GM21529 (cell line): Measurements from ENCODE around the gene ZFYVE21.

Experiments used
- ATAC-seq: cut with Tn5 transposase; IDR thresholded peaks from one replicate; pipeline ENCODE4 v1.9.1; 2021; ENCODE audit not compliant: unreplicated experiment

ZFYVE21 gene

DNA sequence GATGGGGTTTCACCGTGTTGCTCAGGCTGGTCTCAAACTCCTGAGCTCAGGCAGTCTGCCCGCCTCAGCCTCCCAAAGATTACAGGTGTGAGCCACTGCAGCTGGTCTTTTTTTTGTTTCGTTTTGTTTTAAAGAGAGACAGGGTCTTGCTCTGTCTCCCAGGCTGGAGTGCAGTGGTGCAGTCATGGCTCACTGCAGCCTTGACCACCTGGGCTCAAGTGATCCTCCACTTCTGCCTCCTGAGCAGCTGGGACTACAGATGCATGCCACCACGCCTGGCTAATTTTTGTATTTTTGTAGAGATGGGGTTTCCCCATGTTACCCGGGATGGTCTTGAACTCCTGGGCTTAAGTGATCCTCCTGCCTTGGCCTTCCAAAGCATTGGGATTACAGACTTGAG lies 24.0 kb upstream of the ZFYVE21 start:
- ATAC-seq: peak; percentile 78

DNA sequence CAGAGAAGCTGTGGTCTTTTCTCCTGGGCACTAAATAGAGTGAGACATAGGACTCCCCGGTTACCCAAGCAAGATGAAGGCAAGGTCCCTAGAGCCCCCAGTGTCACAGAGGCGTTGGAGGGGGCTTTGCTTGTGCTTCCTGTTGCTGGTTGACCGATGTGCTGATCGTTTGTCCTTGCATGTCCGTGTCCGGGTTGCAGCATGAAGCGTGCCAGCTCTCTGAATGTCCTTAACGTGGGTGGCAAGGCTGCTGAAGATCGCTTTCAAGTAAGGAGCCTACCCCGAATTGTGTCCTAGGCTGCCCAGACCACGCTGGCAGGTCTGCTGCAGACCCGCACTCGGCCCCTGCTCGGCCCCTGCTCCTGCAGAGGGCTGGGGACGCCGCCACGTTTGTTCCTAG lies 23.5 kb upstream of the ZFYVE21 start:
- ATAC-seq: peak; percentile 13

DNA sequence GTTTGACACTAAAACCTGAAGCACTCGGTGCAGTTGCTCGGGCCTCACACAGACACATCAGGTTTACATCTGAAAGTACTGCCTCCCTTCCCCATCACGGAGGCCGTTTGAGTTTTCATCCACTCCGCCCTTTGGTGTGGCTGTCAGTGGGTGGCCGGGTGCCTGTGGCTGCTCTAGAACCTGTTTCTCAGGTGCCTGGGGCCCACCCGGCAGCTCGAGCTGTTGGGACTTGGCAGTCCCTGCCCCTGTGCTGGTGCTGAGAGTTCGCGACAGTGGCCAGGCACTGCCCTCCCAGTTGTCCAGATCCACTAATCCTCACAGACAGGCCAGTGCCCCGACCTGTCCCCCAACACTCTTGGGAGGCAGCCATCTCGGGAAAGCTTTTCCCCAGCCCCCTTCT lies 22.7 kb upstream of the ZFYVE21 start:
- no peak for ATAC-seq

DNA sequence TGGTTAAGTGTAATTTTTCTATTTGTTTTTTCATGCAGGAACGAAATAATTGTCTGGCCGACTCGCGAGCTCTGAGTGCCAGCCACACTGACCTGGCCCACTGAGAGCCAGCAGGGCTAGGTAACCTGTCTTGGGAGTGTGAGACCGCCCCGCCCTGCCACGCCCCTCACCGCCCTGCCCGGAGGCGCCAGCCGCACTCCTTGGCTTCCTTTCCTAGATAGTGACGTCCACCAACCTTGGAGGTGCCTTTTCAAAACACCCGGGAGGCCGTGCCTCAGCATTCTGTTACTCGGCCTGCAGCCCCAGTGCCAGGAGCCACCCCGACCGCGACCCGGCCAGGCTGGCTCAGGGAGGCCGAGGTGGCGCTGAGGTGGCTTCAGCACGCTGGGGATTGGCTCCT lies 22.1 kb upstream of the ZFYVE21 start:
- no peak for ATAC-seq

DNA sequence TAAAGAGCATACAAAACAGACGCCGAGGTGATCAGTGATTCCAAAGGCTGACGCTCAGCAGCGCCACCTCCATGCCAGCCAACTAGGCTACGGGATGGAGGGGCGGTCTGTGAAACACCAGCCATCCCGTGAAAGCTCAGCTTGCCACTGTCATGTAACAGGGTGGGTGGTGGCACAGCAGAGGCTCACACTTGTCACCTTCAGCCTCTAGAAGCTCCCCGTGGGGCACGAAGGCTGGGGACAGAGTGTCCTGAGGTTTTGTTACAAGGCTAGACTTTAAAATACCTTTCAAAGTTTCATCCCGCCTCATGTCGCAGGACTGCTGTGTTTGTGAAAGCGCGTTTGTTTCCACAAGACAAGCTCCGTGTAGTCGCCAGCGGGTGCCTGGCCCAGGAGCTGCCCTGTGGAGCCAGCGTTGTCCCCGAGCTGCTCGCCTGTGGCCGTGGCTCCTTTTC lies 21.0 kb upstream of the ZFYVE21 start:
- ATAC-seq: no peak

DNA sequence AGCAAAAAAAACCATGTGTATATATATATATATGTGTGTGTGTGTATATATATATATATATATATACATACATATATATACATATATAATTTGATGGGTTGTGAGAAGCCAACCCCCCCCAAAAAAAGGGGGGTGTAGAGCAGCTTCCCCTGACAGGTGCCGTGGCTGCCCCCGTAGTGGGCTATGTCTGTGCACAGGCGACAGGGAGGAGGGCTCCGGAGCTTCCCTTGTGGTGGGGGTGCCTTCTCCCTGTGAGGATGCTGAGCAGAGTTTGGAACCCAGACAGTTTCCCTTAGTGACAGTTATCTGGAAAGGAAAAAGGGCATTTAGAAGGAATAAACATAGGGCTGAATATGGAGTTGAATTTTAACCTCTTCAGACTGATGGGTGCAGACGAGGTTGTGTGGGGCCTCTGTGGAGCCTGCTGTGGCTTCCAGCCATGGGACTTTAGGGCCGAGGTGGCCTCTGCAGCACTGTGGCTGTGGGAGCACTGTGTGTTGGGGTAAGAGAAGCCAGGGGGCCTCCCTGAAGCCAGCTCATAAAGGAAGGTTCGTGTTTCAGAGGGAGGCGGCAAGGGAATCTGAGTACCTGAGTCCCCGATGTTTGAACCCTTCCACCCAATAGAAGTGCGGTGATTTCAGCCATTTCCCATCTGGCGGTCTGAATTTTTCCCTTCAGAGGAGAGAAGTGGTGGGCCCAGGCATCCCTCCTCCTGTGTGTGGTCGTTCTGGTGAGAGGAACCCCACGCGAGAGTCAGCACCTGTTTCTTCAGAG lies 20.1 kb upstream of the ZFYVE21 start:
- ATAC-seq: no peak

DNA sequence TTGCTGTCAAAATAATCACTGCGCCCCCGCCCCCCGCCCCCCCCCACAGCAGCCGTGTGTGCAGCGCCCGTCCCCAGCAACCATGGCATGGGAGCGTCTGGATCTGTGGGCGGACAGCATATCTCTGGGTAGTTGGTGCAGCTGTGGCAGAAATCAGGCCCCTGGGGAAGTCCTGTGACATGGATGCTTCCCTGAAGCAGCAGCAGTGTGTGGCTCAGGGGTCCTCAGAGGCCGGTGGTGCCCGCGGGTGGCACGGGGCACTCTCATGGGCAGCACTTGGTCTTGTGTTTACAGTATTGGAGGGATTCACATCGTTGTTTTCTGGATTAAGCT lies 19.6 kb upstream of the ZFYVE21 start:
- no peak for ATAC-seq

DNA sequence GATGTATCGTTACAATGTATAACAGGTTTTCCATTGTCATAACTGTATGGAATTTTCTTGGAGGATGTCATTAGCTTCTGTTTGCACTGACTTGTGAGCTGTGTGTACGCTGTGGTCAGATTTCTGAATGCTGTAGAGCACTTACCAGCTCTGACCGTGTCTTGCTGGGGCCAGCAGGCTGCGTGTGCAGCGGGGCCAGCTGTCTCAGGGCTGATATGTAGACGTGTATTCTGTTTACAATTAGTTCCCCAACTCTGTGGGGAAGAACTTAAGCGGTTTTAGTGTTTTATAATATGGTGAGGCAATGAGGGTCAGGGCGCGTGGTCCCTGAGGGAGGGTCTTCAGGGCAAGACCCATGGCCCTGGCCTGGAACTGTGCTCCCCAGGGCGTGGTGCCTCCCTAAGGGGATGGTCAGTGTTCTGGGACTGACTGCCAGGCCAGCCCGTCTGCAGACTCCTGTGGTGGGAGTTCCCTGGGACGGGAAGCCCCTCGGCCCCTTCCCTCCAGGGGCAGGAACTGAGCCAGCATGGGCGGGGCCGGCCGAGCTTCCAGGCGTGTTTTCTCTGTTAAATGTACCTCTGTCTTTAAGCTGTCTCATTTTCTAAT lies 19.0 kb upstream of the ZFYVE21 start:
- ATAC-seq: no peak

DNA sequence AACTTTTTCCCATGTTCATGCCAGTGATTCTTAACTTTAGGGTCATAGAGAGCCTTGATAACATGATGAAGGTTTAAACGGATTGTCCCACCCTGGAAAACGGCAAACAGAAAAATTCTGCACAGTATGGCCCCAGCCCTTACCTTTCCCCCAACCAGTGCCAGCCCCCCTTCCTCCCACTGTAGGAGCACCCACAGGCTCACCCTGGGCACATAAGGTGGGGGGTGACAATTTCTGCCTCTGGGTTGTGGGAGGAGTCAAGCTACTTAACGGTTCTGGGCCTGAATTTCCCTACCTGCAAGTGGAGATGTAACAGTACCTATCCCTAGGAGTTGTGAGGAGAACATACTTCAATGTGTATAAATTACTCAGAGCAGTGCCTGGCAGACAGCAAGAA lies 18.4 kb upstream of the ZFYVE21 start:
- ATAC-seq: no peak

DNA sequence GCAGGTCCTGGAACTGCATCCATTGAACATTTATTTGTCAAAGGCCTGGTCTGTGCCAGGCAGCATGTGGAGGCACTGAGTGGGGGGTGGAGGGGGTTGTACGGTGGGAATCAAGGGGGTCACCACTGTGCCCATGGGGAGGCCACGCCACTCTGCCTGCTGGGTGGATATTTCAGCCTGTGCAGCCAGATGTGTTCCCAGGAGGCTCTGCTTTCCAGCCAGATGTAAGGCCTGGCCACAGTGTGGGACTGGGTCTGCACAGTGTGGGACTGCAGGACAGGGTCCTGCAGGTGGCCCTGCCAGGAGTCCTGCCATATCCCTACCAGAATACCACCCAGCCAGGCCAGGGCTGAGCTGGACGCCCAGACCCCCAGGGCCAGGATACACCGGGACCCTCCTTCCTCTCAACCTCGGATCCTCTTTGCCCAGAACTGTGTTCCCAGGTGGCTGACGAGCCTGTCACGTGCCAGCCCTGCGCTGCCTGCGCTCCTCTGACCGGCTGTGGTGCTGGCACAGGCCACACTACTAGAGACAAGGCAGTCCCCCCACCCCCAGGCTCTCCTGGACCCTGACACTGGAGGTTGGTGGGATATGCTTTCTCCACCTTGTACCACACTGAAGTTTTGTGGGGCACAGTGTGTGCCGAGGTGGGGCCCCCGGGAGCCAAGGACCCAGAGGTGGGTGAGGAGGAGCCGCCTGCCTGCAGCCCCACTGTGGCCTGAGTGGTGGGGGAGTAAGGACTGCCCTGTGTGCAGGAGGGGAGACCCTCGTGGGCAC lies 17.8 kb upstream of the ZFYVE21 start:
- no peak for ATAC-seq

DNA sequence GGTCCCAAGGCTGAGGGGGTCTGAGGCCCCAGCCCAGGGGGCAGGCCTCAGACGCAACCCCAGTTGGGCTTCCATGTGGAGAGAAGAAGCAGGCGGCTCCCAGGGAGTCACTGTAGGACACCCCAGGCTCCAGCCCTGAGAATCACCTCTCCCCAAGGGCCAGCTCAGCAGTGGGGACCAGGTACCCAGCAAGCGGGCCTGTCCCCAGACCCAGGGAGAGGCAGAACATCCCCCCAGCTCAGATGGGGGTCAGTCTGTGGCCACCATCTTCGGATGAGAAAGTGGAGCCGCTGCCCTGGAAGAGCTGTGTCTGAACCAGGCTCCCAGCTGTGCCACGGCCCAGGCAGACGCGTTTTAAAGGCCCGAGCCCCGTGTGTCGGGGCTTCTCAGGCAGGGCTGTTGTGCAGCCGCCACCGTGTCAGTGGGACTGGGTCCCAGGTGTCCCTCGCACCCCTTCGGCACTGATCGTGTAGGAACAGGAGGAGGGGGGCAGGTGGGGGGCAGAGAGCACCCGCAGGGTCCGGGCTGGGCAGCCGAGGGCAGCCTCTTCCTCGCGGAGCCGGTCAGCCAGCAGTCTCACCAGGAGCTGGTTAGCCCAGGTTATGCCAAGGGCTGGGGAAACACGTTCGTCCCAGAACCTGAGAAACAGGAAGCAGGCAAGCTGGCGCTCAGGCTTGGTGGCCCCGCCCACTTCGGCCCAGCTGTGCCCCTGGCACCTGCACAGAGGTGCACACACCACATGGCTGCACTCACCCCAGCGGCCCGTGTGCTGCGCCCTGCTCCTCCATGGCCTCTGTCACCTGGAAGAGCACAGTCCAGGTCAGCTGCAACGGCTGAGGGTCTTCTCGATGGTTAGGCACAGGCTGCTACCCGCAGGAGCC lies 17.0 kb upstream of the ZFYVE21 start:
- ATAC-seq: no peak

DNA sequence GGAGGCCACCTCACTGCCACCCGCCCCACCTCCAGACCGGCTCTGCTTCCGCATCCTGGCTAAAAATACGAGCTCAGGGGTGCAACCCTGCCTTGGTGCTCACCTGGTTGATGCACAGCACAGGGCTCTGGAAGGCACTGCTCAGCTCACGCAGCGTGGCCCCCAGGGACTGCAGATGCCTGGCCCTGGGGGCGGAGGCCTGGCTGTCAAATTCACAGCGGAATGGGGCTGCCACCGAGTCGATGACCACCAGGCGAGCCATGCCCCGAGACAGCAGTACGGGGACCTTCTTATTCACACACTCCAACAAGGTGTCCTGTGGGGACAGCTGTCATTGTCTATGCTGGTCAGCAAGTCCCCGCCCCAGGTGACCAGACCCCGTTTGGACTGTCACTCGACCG lies 16.3 kb upstream of the ZFYVE21 start:
- ATAC-seq: no peak

DNA sequence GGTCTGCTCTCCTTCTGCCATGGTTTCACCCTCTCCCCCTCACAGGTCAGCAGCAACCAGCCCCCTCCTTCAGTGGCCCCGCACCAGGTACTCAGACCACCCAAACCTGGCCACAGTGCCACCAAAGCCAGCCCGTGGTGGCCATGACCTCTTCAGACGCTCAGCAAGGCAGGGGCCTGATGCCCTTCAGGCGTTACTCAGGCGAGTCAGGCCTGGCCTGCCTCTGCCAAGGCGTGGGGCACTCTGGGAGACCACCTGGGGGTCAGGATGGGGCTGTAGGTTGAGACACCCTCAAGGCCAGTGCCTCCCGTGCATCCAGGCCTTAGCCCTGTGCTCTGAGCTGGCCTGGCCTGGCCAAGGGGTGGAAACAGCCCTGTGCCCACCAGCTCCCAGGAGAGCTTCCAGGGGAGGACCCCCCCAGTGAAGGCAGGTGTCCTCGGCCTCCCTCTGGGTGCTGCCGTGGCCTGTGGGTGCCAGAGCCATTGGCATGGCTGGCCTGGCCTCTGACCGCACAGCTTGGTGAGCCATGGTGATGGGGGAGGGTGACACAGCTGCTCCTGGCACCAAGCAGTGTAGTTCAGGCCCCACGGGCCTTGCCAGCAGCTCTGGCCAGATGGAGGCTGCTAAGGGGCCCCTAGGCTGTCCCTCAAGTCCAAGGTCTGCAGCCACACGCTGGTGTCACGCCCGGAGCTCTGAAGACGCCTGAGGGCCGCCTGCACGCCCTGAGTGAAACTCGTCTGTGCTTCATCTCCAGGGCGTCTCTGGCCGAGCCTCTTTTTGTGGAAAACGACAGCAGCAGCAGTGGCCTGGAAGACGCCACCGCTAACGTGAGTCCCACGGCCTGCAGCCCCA lies 15.5 kb upstream of the ZFYVE21 start:
- ATAC-seq: no peak

DNA sequence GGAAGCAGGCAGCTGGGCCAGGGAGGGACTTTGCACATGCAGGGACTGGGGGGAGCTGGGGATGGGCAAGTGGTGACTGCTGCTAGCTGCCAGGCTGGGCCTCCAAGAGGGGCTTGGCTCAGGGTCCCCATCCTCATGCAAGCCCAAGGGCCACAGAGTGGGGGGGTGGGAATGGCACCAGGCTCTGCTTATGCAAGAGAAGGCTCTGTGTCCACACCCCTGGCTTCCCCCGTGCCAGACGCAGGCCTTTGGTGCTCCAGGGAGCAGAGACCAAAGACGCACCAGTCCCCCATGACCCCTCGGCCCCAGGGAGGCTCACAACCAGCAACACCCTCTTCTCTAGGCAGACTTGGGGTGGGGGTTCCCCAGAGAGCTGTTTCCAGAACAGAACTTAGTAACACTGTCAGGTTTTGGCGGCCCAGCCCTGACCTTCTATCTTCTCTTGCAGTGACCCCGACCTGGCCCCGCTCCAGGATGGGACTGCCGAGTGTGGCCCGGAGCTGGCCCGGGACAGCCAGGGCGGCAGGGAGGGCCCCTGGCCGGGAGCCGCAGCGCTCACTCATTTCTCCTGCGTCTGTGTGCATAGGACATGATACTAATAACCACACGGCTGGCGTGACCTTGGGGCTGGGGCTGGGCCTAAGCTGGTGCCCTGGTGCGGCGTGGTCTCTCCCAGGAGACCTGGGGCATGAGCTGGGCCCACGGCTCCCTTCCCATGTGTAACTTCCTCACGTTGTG lies 14.7 kb upstream of the ZFYVE21 start:
- ATAC-seq: no peak

DNA sequence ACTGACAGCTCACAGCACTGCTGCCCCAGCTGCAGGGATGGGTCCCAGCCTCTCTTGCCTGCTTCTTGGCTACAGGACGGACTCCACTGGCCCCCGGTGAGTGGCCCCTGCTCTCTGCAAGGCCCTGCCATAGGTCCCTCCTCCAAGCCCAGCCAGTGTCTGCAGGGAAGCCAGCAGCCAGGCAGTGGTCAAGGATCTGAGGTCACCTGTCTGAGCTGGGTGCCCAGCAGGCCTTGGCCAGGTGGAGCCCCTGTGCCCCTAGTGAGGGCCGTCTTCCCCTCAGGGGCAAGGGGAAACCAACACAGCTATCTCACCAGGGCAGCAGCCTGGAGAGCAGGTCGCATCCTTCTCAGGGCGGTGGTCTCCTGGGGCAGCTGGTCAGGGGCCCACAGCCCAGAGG lies 13.5 kb upstream of the ZFYVE21 start:
- ATAC-seq: no peak

DNA sequence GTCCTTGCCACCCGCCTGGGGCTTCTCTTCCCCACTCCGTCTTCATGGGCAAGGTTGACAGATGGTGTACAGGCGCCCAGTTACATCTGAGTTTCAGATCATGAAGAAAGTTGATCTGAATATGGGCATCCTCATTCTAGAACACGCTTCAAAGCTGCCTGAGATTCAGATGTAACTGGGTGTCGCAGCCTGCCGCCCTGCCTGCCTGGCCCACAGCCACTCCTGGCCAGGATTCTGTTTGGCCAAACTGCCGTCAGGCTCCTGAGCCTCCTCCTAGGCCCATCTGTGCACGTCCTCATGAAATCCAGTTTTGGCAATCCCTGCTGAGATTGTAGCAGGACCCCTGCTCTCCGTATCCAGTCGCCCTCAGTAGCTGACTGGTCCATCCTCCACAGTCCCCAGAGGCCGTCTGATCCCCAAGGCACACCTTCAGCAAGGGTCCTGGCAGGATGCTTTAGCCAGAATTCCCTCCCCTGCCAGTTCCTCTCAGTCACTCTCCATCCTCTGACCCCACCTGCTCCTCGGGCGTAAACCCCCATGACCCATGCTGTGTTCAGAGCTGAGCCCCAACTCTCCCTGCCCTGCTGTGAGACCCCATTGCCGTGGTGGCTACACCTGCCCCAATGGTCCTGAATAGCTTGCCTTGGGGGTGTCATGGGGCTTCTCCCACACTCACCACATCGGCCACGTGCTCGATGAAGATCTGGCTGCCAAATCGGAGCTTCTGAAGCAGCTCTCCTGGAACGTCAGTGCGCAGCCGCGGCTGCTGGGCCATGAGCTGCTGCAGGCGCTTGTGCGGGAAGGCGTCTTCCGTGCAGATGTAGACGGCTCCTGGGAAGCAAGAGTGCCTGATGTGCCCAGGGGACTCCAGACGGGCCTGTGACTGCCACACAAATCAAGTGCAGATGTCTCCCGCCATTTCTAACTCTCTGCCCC lies 12.8 kb upstream of the ZFYVE21 start:
- ATAC-seq: no peak

DNA sequence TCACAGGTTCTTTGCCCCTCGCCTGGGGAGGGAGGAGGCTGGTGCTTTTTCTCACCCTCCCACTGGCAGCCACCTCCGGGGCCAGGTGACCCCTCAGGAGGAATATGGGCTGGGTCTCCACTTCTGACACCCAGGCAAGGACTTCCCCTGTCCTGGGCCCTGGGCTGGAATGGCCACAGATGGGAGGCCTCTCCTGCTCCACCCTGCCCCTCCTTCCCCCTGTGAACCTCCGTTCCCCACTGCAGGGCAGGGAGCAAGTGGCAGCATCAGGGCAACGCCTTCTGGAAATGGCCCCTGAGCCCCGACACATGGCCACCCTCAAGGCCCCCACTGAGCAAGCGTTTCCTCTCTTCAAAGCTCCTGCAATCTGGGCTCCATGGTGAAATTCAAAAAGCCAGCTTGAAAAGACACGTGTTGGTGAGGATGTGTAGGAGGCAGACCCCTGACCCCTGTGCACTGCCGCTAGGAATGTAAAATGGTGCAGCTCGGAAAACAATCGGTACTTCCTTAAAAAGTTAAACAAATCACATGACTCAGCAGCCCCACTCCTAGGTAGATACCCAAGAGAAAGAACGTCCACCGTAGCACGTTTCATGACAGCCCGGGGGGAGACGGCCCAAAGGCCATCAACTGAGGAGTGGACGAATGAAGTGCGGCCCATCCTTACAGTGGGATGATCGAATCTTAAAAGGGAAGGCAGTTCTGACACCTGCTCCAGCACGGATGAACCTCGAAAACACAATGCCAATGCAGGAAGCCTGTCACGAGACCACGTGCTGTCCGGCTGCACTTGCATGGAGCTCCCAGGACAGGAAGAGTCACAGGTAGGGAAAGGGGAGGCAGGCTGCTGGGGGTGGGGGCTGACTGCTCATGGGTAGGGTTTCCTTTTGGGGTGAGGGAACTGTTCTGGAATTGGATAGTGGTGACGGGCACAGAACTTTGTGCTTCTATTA lies 11.9 kb upstream of the ZFYVE21 start:
- ATAC-seq: no peak
